HG03571 (cell line): ENCODE measurements around the gene NR6A1.

Source experiments
- ATAC-seq: cut with Tn5 transposase; IDR thresholded peaks from one replicate; pipeline ENCODE4 v1.9.1; 2021; ENCODE audit not compliant: unreplicated experiment

The NR6A1 gene

GRCh38 chr9:124477648-124478285 lies 293.3 kb downstream of the NR6A1 start:
- ATAC-seq = no peak

GRCh38 chr9:124477211-124477647 lies 293.9 kb downstream of the NR6A1 start:
- no peak for ATAC-seq

GRCh38 chr9:124475868-124476690 lies 295.0 kb downstream of the NR6A1 start:
- no peak for ATAC-seq

- ATAC-seq = no peak
Observed at GRCh38 chr9:124475158-124475867, 295.8 kb downstream of the NR6A1 start.

- no peak for ATAC-seq
Observed at GRCh38 chr9:124474151-124474550, 297.0 kb downstream of the NR6A1 start.

- ATAC-seq = no peak
Observed at GRCh38 chr9:124473310-124473709, 297.8 kb downstream of the NR6A1 start.

GRCh38 chr9:124472770-124473169 lies 298.3 kb downstream of the NR6A1 start:
- no peak for ATAC-seq

GRCh38 chr9:124471761-124472160 lies 299.4 kb downstream of the NR6A1 start:
- no peak for ATAC-seq

GRCh38 chr9:124470726-124471125 lies 300.4 kb downstream of the NR6A1 start:
- ATAC-seq = no peak

- no peak for ATAC-seq
Observed at GRCh38 chr9:124470306-124470705, 300.8 kb downstream of the NR6A1 start.

- no peak for ATAC-seq
Observed at GRCh38 chr9:124469011-124469832, 301.9 kb downstream of the NR6A1 start.

- ATAC-seq = no peak
Observed at GRCh38 chr9:124468061-124468740, 302.9 kb downstream of the NR6A1 start.

GRCh38 chr9:124467410-124468060 lies 303.6 kb downstream of the NR6A1 start:
- no peak for ATAC-seq
